Mucosa of descending colon (tissue), 3 donors: ENCODE results near the gene ARAP1. TPM values are rescaled to one million over a fixed set of nuclear protein-coding genes. Genes with fewer than 3 reads are reported as not detected.

Experiments
- ATAC-seq: fragments of 200-7000 bp; cut with Tn5 transposase; one replicate; pipeline ENCODE4 v1.9.1; 2020; ENCODE audit warnings: mild to moderate bottlenecking, moderate library complexity
- DNase-seq, 3 donors: peaks; one replicate each; pipeline ENCODE4 v3.0.0-alpha.2; 2020
- H3K36me3 ChIP-seq: fragments of 200-600 bp; one replicate; pipeline ENCODE4 v1.8.0; 2021; ENCODE audit warnings: low read depth, mild to moderate bottlenecking
- H3K4me1 ChIP-seq: fragments of 200-600 bp; one replicate; pipeline ENCODE4 v1.8.0; 2021; ENCODE audit warnings: low read depth, mild to moderate bottlenecking
- H3K4me3 ChIP-seq: fragments of 200-600 bp; one replicate; pipeline ENCODE4 v1.8.0; 2021; ENCODE audit warnings: mild to moderate bottlenecking
- H3K9me3 ChIP-seq: fragments of 200-600 bp; one replicate; pipeline ENCODE4 v1.8.0; 2021; ENCODE audit warnings: mild to moderate bottlenecking
- CTCF ChIP-seq: fragments of 200-600 bp; IDR thresholded peaks from one replicate; pipeline ENCODE4 v1.8.0; 2022; ENCODE audit warnings: antibody characterized with exemption, mild to moderate bottlenecking
- intact Hi-C, 2 donors: fragments of 100-400 bp; cut with DNase I in 1 of 2; cut with micrococcal nuclease in 1 of 2; formaldehyde crosslinking; loops; one replicate each; pipeline versions ENCODE4 v1.11.0 to v1.11.1; 2022; cut with DNase I, micrococcal nuclease
- total RNA-seq, 3 donors: library from RNA; stranded (reverse); fragmentation: NEBNext Ultra II Directional in 2 of 3; extraction: Animal tissue kit (Norgen Biotek cat#: 25700) in 2 of 3; gene quantifications; one replicate each; pipeline versions ENCODE4 v1.2.1 to v1.2.4, GENCODE V29; 2021 to 2023
- donor health status: DM: no; HTN: no; CAD: no; lungs with moderate emphysema.
- donor health status: DM: no; HTN: no; CAD: no.
- donor health status: DM: no; HTN: yes; CAD: no.

Gene ARAP1
- total RNA-seq, 3 donors from 2014 or later = 69.3 to 84.8 (median 84.0) TPM

GRCh38 chr11:72704783-72705265, 47.4 kb downstream of the ARAP1 start:
- DNase-seq (no peak), ATAC-seq (no peak)
- H3K36me3 ChIP-seq = no peaks in the 10 kb centered on the region
- H3K4me3 ChIP-seq = no peak overlapping the region
- TF ChIP-seq CTCF = no peak
- H3K9me3 ChIP-seq = no peaks in the 10 kb centered on the region
- intact Hi-C loops = no loop called here
- H3K4me1 ChIP-seq = no peaks in the 10 kb centered on the region

GRCh38 chr11:72704028-72704782, 48.0 kb downstream of the ARAP1 start:
- Histone ChIP-seq H3K4me3 (no peak overlapping the region), H3K36me3 (no peaks in the 10 kb centered on the region), H3K9me3 (no peaks in the 10 kb centered on the region), H3K4me1 (no peaks in the 10 kb centered on the region)
- intact Hi-C loops = no loop called here
- no peak for DNase-seq
- no peak for TF ChIP-seq CTCF
- ATAC-seq = no peak

GRCh38 chr11:72703267-72704008, 48.8 kb downstream of the ARAP1 start:
- peak in 1 of 3 donors; percentile 75 for DNase-seq
- peak; percentile 28 for ATAC-seq
- Histone ChIP-seq H3K9me3 (no peaks in the 10 kb centered on the region), H3K4me3 (no peak overlapping the region), H3K4me1 (no peaks in the 10 kb centered on the region), H3K36me3 (no peaks in the 10 kb centered on the region)
- no peak for TF ChIP-seq CTCF
- intact Hi-C loops = no loop called here

GRCh38 chr11:72702577-72703241, 49.5 kb downstream of the ARAP1 start:
- H3K36me3 ChIP-seq = no peaks in the 10 kb centered on the region
- ATAC-seq = no peak

More at GRCh38 chr11:72702577-72703241, 49.5 kb downstream of the ARAP1 start:
- H3K4me1 ChIP-seq = no peaks in the 10 kb centered on the region
- DNase-seq = no peak
- H3K4me3 ChIP-seq = no peak overlapping the region
- intact Hi-C loops = no loop called here
- no peak for TF ChIP-seq CTCF
- no peaks in the 10 kb centered on the region for H3K9me3 ChIP-seq
